ENCODE measurements around the gene ELP2. TPM values are rescaled to one million over a fixed set of nuclear protein-coding genes. Genes with fewer than 3 reads are reported as not detected.
A peak's percentile ranks its signal among the peaks of the same experiment; 100 is the strongest.

Gene ELP2
- total and polyA plus RNA-seq, 2 of the 8 experiments (the other 6 are each of a cell fraction or from before 2014, with no cell fraction given), result 55.8 to 165 TPM

GRCh38 chr18:36130039-36130831 lies 536 bp downstream of the ELP2 start:
- H4K20me1 ChIP-seq (replicated peaks in 1 of 2; ENCODE audit: control insufficient read depth in 1 of 2, insufficient read depth in 2 of 2, low read length in 2 of 2), result peaks cover 14 to 28% of the 10 kb centered on the region in 2 experiments
- H2AK5ac ChIP-seq (ENCODE audit: low read depth, low read length), result no peak overlapping the region
- TF ChIP-seq POLR2AphosphoS5 (IDR thresholded peaks at IDR 0.05; ENCODE audit: low read depth, low read length), result no peak
- no peak for TF ChIP-seq SP2 (IDR thresholded peaks at IDR 0.05; ENCODE audit: low read length)
- peak; percentile 63 for TF ChIP-seq SAP30 (IDR thresholded peaks at IDR 0.05; ENCODE audit: insufficient read depth, insufficient replicate concordance, low read length)
- TF ChIP-seq ASH2L (IDR thresholded peaks at IDR 0.05; ENCODE audit: low read length), result peak; percentile 36
- TF ChIP-seq KDM4A (IDR thresholded peaks at IDR 0.05; ENCODE audit: low read depth, low read length, severe bottlenecking), result no peak
- TF ChIP-seq, protein P1, sequence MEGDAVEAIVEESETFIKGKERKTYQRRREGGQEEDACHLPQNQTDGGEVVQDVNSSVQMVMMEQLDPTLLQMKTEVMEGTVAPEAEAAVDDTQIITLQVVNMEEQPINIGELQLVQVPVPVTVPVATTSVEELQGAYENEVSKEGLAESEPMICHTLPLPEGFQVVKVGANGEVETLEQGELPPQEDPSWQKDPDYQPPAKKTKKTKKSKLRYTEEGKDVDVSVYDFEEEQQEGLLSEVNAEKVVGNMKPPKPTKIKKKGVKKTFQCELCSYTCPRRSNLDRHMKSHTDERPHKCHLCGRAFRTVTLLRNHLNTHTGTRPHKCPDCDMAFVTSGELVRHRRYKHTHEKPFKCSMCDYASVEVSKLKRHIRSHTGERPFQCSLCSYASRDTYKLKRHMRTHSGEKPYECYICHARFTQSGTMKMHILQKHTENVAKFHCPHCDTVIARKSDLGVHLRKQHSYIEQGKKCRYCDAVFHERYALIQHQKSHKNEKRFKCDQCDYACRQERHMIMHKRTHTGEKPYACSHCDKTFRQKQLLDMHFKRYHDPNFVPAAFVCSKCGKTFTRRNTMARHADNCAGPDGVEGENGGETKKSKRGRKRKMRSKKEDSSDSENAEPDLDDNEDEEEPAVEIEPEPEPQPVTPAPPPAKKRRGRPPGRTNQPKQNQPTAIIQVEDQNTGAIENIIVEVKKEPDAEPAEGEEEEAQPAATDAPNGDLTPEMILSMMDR (IDR thresholded peaks at IDR 0.05; ENCODE audit: control extremely low read depth in 1 of 3, insufficient read depth in 1 of 3, low read depth in 1 of 3, low read length in 3 of 3), result no peak
- peak in 1 of 2 experiments; percentile 83; a peak in 1 of 4 replicates for TF ChIP-seq HDAC2 (IDR thresholded peaks at IDR 0.05; ENCODE audit: borderline replicate concordance in 1 of 2, low read depth in 2 of 2, low read length in 2 of 2)
- H3K27me3 ChIP-seq (replicated peaks in 1 of 4; ENCODE audit: control insufficient read depth in 3 of 4, extremely low read depth in 1 of 4, insufficient read depth in 3 of 4, low read length in 3 of 4), result 0 out of 7 replicates have a peak, but pooled peaks cover 0 to 2% (median 0%) of the 10 kb centered on the region in 4 experiments
- peak overlapping the region; percentile 95 for H2BK5ac ChIP-seq (ENCODE audit: low read depth, low read length)
- H2BK120ac ChIP-seq (replicated peaks; ENCODE audit: low read depth, low read length), result no peak overlapping the region
- peak overlapping the region; percentile 85 to 100 for H3K4me2 ChIP-seq (ENCODE audit: insufficient read depth in 1 of 2, low read depth in 2 of 2, low read length in 2 of 2)
- peaks cover 16% of the 10 kb centered on the region for H3K79me1 ChIP-seq (ENCODE audit: low read depth, low read length)
- no peak overlapping the region for H3K14ac ChIP-seq (ENCODE audit: insufficient read length)
- H3K9ac ChIP-seq (replicated peaks in 1 of 4; ENCODE audit: extremely low read depth in 1 of 4, low read depth in 3 of 4, low read length in 3 of 4), result peak overlapping the region; percentile 84 to 95 (median 94)
- H3K56ac ChIP-seq (replicated peaks; ENCODE audit: insufficient read length, low read depth, low read length), result peak overlapping the region; percentile 72
- 5% methylated on average over 30 of the region's 30 CpGs; no CpG with 5 or more reads in 1 of the 2 experiments for WGBS, 2 experiments (ENCODE audit: extremely low coverage in 1 of 2, insufficient coverage in 1 of 2, insufficient read length in 1 of 2, insufficient replicate concordance in 2 of 2, low coverage in 1 of 2, low lambda C conversion rate in 2 of 2, missing lambda C conversion rate in 1 of 2)
- H4K91ac ChIP-seq (replicated peaks; ENCODE audit: insufficient read length, low read length), result peak overlapping the region; percentile 67
- H3K23ac ChIP-seq (ENCODE audit: insufficient read length), result no peak overlapping the region
- peak overlapping the region; percentile 96 for H4K5ac ChIP-seq (ENCODE audit: insufficient read length, low read depth, low read length)
- H3K18ac ChIP-seq (ENCODE audit: extremely low read depth, low read length), result peak overlapping the region; percentile 71; the same call in 1 of the 2 replicates
- peak overlapping the region; percentile 98; the same call in 1 of the 2 replicates for H4K8ac ChIP-seq (ENCODE audit: extremely low read depth, insufficient read depth, low read length)
- FAIRE-seq, result no peak
- ChIA-PET POLR2A (ENCODE audit: partially characterized antibody) (interaction anchor here (0.7 to 2.5 kb wide), 9 partner anchors 14 to 151 kb away, joined by 3 to 16 read pairs (median 3); partner anchors contain the start of gene MOCOS), CTCF (ENCODE audit: partially characterized antibody) (interaction anchor here (1.2 to 2.8 kb wide), 4 partner anchors 35 to 576 kb away, joined by 3 to 10 read pairs (median 4); no protein-coding TSS in a partner anchor)
- peaks cover 0 to 6% (median 3%) of the 10 kb centered on the region in 4 experiments; a peak in 3 of 7 replicates for H3K4me1 ChIP-seq (replicated peaks in 1 of 4; ENCODE audit: control insufficient read depth in 3 of 4, insufficient read depth in 4 of 4, low read length in 3 of 4)
- no peaks in the 10 kb centered on the region for H3K9me3 ChIP-seq (ENCODE audit: insufficient read depth in 2 of 2, low read depth in 1 of 2, low read length in 1 of 2)
- peak overlapping the region; percentile 69 for H3K4ac ChIP-seq (replicated peaks; ENCODE audit: insufficient read length, low read depth, low read length)
- H3K79me2 ChIP-seq (ENCODE audit: control insufficient read depth in 1 of 2, insufficient read depth in 2 of 2, low read length in 2 of 2), result peaks cover 35 to 81% of the 10 kb centered on the region in 2 experiments
- peaks cover 12% of the 10 kb centered on the region for H3K23me2 ChIP-seq (ENCODE audit: low read depth, low read length)
- peaks cover 0 to 18% (median 2%) of the 10 kb centered on the region in 4 experiments; a peak in 4 of 8 replicates for H3K36me3 ChIP-seq (ENCODE audit: control insufficient read depth in 2 of 4, insufficient read depth in 4 of 4, low read length in 3 of 4)
- peak overlapping the region; percentile 95 for H3K27ac ChIP-seq (ENCODE audit: low read depth, low read length)
- no peak overlapping the region for H2BK20ac ChIP-seq (ENCODE audit: low read length)
- peak overlapping the region; percentile 94 to 99 (median 95) for H3K4me3 ChIP-seq (ENCODE audit: extremely low read depth in 1 of 4, insufficient read depth in 2 of 4, low read depth in 3 of 4, low read length in 4 of 4)
- no peak for DNase-seq (ENCODE audit: low read depth in 1 of 2, low spot score in 2 of 2)
- H2BK12ac ChIP-seq (ENCODE audit: low read depth, low read length), result peak overlapping the region; percentile 55; the same call in 1 of the 2 replicates
- peak overlapping the region; percentile 94 for H2AFZ ChIP-seq (ENCODE audit: low read length)
- no peak overlapping the region for H2BK15ac ChIP-seq (ENCODE audit: low read length)
